Panc1 (cell line): ENCODE results near the gene GRIK1. TPM values are rescaled to one million over a fixed set of nuclear protein-coding genes. Genes with fewer than 3 reads are reported as not detected.

Source experiments
- ATAC-seq: fragments of 200-7000 bp; cut with Tn5 transposase; 2 replicates; pipeline ENCODE4 v1.9.1; 2020; ENCODE audit warnings: mild to moderate bottlenecking, moderate library complexity
- BruUV-seq: library from RNA; stranded (reverse); fragments of 400-500 nt; replicated peaks from 2 replicates; lab custom pipeline; 2021; lab: Mats Ljungman, UMichigan
- CTCF ChIA-PET: fragments of 300-600 bp; sonication (Branson Sonifier 250); formaldehyde crosslinking; loops from one replicate; lab custom pipeline; 2022; ENCODE audit warnings: antibody characterized with exemption; lab: Charles Lee
- POLR2A ChIA-PET: fragments of 300-600 bp; sonication (Branson Sonifier 250); formaldehyde crosslinking; loops from one replicate; lab custom pipeline; 2022; ENCODE audit warnings: antibody characterized with exemption; lab: Charles Lee
- DNase-seq: peaks from one replicate; pipeline ENCODE4 v3.0.0-alpha.2; 2010; ENCODE audit warnings: low read depth, low spot score
- H3K27ac ChIP-seq: 2 replicates; pipeline ENCODE4 v1.5.1; 2011; ENCODE audit warnings: mild to moderate bottlenecking, low read length, inconsistent platforms
- H3K27me3 ChIP-seq: fragments of 200-500 bp; sonication (Bioruptor generic); 2 replicates; pipeline ENCODE4 v1.6.0; 2014; ENCODE audit warnings: low read length, inconsistent platforms; ENCODE audit not compliant: control insufficient read depth, insufficient read depth
- H3K36me3 ChIP-seq: fragments of 200-500 bp; sonication (Bioruptor generic); 2 replicates; pipeline ENCODE4 v1.5.1; 2014; ENCODE audit warnings: inconsistent platforms, mild to moderate bottlenecking, low read length, moderate library complexity; ENCODE audit not compliant: control insufficient read depth, insufficient read depth
- H3K4me1 ChIP-seq: 2 replicates; pipeline ENCODE4 v1.5.1; 2011; ENCODE audit warnings: inconsistent platforms, mild to moderate bottlenecking, low read length, moderate library complexity; ENCODE audit not compliant: control insufficient read depth, insufficient read depth
- H3K4me3 ChIP-seq, 2 experiments: 2 replicates each; pipeline ENCODE4 v1.5.1; 2011 to 2012; ENCODE audit warnings: low read depth in 2 of 2, low read length in 2 of 2, mild to moderate bottlenecking in 2 of 2, inconsistent platforms in 1 of 2, moderate library complexity in 1 of 2
- H3K9me3 ChIP-seq: fragments of 200-500 bp; sonication (Bioruptor generic); 2 replicates; pipeline ENCODE4 v1.5.1; 2014; ENCODE audit warnings: low read depth, mild to moderate bottlenecking, inconsistent platforms, low read length, moderate library complexity; ENCODE audit not compliant: control insufficient read depth, insufficient read depth
- POLR2AphosphoS5 ChIP-seq: IDR thresholded peaks from 2 replicates; pipeline ENCODE4 v1.6.1; 2012; ENCODE audit warnings: mild to moderate bottlenecking, low read depth, low read length, moderate library complexity
- SIN3A ChIP-seq: IDR thresholded peaks from 2 replicates; pipeline ENCODE4 v1.6.1; 2012; ENCODE audit warnings: low read depth, mild to moderate bottlenecking, low read length, moderate library complexity, borderline replicate concordance; ENCODE audit not compliant: insufficient read depth
- TCF7L2 ChIP-seq: IDR thresholded peaks from 2 replicates; pipeline ENCODE4 v1.6.1; 2011; ENCODE audit warnings: mild to moderate bottlenecking, low read depth, low read length, inconsistent platforms
- in situ Hi-C: cut with HindIII; loops from 2 replicates; pipeline ENCODE4 v1.10.0; 2016; ENCODE audit warnings: low sequenced_read_pairs, low pct_unique_long_range_greater_than_20kb
- intact Hi-C: fragments of 100-400 bp; cut with micrococcal nuclease; formaldehyde crosslinking; loops from one replicate; pipeline ENCODE4 v1.10.0; 2022; ENCODE audit not compliant: unreplicated experiment
- total RNA-seq: library from RNA; stranded (reverse); gene quantifications from one replicate; pipeline ENCODE4 v1.2.1, GENCODE V29; 2021; ENCODE audit not compliant: unreplicated experiment
- TF ChIP-seq, protein P1 (sequence below), 2 experiments: IDR thresholded peaks; 2 replicates each; pipeline ENCODE4 v1.6.1; 2011 to 2012; ENCODE audit warnings: low read depth in 2 of 2, control low read depth in 1 of 2, low read length in 1 of 2, mild to moderate bottlenecking in 1 of 2, moderate library complexity in 1 of 2; ENCODE audit not compliant: insufficient read depth in 1 of 2
- TF ChIP-seq, protein P2 (sequence below): fragments of 450-650 bp; IDR thresholded peaks from 2 replicates; pipeline ENCODE4 v1.5.1; 2017; ENCODE audit warnings: mild to moderate bottlenecking

GRIK1 gene
- total RNA-seq, 1 experiment from 2014 or later = not detected

DNA sequence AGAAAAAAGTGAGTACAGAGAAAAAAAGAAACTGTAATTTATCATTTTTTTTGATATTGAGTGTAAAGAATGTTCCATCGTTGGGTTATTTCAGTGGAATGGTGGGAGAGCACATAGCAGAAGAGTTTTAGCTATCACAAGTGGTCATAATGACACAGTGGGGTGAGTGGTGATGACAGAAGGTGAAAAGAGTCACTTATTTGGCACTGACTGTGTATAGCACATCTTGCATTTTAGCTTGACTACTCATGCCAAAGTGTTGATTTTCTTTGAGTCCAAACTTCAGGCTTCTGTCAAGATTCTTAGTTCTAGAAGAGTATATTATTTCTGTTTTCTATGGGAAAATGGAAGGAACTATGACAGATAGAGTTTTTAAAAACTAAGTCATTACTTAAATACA lies 261.2 kb downstream of the GRIK1 start:
- intact Hi-C loops (no loop called here), in situ Hi-C loops (no loop called here)
- Histone ChIP-seq H3K36me3 (no peaks in the 10 kb centered on the region), H3K4me3 (no peak overlapping the region), H3K9me3 (no peaks in the 10 kb centered on the region), H3K27ac (no peak overlapping the region), H3K4me1 (no peaks in the 10 kb centered on the region), H3K27me3 (no peaks in the 10 kb centered on the region)
- ChIA-PET POLR2A (no interaction called here), CTCF (no interaction called here)
- TF ChIP-seq, protein P1, sequence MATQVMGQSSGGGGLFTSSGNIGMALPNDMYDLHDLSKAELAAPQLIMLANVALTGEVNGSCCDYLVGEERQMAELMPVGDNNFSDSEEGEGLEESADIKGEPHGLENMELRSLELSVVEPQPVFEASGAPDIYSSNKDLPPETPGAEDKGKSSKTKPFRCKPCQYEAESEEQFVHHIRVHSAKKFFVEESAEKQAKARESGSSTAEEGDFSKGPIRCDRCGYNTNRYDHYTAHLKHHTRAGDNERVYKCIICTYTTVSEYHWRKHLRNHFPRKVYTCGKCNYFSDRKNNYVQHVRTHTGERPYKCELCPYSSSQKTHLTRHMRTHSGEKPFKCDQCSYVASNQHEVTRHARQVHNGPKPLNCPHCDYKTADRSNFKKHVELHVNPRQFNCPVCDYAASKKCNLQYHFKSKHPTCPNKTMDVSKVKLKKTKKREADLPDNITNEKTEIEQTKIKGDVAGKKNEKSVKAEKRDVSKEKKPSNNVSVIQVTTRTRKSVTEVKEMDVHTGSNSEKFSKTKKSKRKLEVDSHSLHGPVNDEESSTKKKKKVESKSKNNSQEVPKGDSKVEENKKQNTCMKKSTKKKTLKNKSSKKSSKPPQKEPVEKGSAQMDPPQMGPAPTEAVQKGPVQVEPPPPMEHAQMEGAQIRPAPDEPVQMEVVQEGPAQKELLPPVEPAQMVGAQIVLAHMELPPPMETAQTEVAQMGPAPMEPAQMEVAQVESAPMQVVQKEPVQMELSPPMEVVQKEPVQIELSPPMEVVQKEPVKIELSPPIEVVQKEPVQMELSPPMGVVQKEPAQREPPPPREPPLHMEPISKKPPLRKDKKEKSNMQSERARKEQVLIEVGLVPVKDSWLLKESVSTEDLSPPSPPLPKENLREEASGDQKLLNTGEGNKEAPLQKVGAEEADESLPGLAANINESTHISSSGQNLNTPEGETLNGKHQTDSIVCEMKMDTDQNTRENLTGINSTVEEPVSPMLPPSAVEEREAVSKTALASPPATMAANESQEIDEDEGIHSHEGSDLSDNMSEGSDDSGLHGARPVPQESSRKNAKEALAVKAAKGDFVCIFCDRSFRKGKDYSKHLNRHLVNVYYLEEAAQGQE (IDR thresholded peaks at IDR 0.05; ENCODE audit: insufficient read depth in 1 of 2, low read depth in 2 of 2, low read length in 1 of 2) = no peak
- TF ChIP-seq POLR2AphosphoS5 (no peak), SIN3A (no peak), TCF7L2 (no peak)
- TF ChIP-seq, protein P2, sequence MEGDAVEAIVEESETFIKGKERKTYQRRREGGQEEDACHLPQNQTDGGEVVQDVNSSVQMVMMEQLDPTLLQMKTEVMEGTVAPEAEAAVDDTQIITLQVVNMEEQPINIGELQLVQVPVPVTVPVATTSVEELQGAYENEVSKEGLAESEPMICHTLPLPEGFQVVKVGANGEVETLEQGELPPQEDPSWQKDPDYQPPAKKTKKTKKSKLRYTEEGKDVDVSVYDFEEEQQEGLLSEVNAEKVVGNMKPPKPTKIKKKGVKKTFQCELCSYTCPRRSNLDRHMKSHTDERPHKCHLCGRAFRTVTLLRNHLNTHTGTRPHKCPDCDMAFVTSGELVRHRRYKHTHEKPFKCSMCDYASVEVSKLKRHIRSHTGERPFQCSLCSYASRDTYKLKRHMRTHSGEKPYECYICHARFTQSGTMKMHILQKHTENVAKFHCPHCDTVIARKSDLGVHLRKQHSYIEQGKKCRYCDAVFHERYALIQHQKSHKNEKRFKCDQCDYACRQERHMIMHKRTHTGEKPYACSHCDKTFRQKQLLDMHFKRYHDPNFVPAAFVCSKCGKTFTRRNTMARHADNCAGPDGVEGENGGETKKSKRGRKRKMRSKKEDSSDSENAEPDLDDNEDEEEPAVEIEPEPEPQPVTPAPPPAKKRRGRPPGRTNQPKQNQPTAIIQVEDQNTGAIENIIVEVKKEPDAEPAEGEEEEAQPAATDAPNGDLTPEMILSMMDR = no peak
- no TSS peak for BruUV-seq
- DNase-seq (no peak), ATAC-seq (no peak)

DNA sequence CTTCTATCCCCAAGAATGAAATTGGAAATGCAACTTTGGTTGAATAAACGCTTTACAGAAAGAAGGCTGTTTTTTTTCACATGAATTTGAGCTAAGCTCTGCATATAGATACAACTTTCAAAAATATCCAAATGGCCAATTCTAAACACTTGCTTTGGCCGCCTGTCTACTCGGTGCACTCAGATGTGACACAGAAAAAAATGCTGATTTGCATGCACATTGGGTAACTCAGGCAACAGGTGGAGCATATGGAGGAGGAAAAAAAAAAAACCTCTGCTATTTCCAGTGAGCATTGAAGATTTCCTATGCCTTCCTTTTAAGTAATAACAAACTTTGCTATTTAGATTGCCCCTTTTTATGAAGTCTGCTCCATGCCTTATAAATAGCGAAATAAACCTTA lies 262.5 kb downstream of the GRIK1 start:
- Histone ChIP-seq H3K4me3 (no peak overlapping the region), H3K27me3 (no peaks in the 10 kb centered on the region), H3K4me1 (no peaks in the 10 kb centered on the region), H3K36me3 (no peaks in the 10 kb centered on the region), H3K27ac (no peak overlapping the region), H3K9me3 (no peaks in the 10 kb centered on the region)
- no peak for ATAC-seq
- ChIA-PET CTCF (no interaction called here), POLR2A (no interaction called here)
- in situ Hi-C loops (no loop called here), intact Hi-C loops (no loop called here)
- BruUV-seq = no TSS peak
- DNase-seq = no peak
- TF ChIP-seq POLR2AphosphoS5 = no peak
- TF ChIP-seq TCF7L2 = no peak
- TF ChIP-seq, protein P1 (IDR thresholded peaks at IDR 0.05; ENCODE audit: insufficient read depth in 1 of 2, low read depth in 2 of 2, low read length in 1 of 2) = no peak
- no peak for TF ChIP-seq SIN3A
- TF ChIP-seq, protein P2 = no peak
